HepG2 (cell line): ENCODE measurements around the gene CHST6. TPM values are rescaled to one million over a fixed set of nuclear protein-coding genes. Genes with fewer than 3 reads are reported as not detected.

Source experiments
- ATAC-seq: fragments of 200-7000 bp; cut with Tn5 transposase; 3 replicates; pipeline ENCODE4 v1.9.1; 2020; ENCODE audit warnings: mild to moderate bottlenecking, moderate library complexity
- BruUV-seq: library from RNA; stranded (reverse); fragments of 400-500 nt; replicated peaks from 2 replicates; lab custom pipeline; 2021; lab: Mats Ljungman, UMichigan
- CTCF ChIA-PET: fragments of 300-600 bp; formaldehyde crosslinking; extraction: SDS; loops from one replicate; lab custom pipeline; 2021; ENCODE audit warnings: low total read pairs, inconsistent platforms, low intra/inter-chr PET ratio; lab: Yijun Ruan, JAX
- POLR2A ChIA-PET: fragments of 350-600 bp; sonication (Branson Sonifier 250); formaldehyde crosslinking; loops from one replicate; lab custom pipeline; 2020; ENCODE audit warnings: antibody characterized with exemption, inconsistent platforms; lab: Yijun Ruan, JAX
- DNase-seq: peaks from one replicate; pipeline ENCODE4 v3.0.0-alpha.2; 2015; ENCODE audit warnings: low spot score
- FAIRE-seq: peaks from 3 replicates; lab custom pipeline; 2011; peaks lifted over from hg19 to GRCh38; lab: Jason Lieb, UNC
- H2AFZ ChIP-seq: one replicate; pipeline ENCODE4 v1.6.1; 2011; ENCODE audit warnings: low read length, inconsistent platforms
- H3K27ac ChIP-seq: fragments of 300-600 bp; 3 replicates; pipeline ENCODE4 v1.8.0; 2011; ENCODE audit warnings: mixed run types, mild to moderate bottlenecking, mixed read lengths, low read length, inconsistent platforms; ENCODE audit not compliant: insufficient read depth; ENCODE audit errors: extremely low read length
- H3K27me3 ChIP-seq, 2 experiments: fragments of 200-600 bp in 1 of 2; 2 replicates in 1 of 2; 3 replicates in 1 of 2; pipeline versions ENCODE4 v1.6.0 to v1.8.0; 2011; ENCODE audit warnings: low read length in 2 of 2, mild to moderate bottlenecking in 2 of 2, moderate library complexity in 2 of 2, inconsistent platforms in 1 of 2; ENCODE audit not compliant: insufficient read depth in 2 of 2, control insufficient read depth in 1 of 2
- H3K36me3 ChIP-seq, 2 experiments: fragments of 200-600 bp in 1 of 2; replicated peaks in 1 of 2; 2 replicates in 1 of 2; 3 replicates in 1 of 2; pipeline versions ENCODE4 v1.5.1 to v1.8.0; 2011; ENCODE audit warnings: low read length in 2 of 2, inconsistent platforms in 1 of 2; ENCODE audit not compliant: insufficient read depth in 2 of 2, control insufficient read depth in 1 of 2
- H3K4me1 ChIP-seq: 2 replicates; pipeline ENCODE4 v1.5.1; 2012; ENCODE audit warnings: low read length, inconsistent platforms; ENCODE audit not compliant: insufficient read depth
- H3K4me2 ChIP-seq: 2 replicates; pipeline ENCODE4 v1.6.0; 2011; ENCODE audit warnings: low read depth, low read length, inconsistent platforms
- H3K4me3 ChIP-seq, 3 experiments: fragments of 200-600 bp in 1 of 3; sonication (generic), shearing (Covaris generic) in 1 of 3; replicated peaks in 1 of 3; 2 replicates each; pipeline ENCODE4 v1.5.1; 2011 to 2016; ENCODE audit warnings: low read length in 3 of 3, inconsistent platforms in 2 of 3, low read depth in 2 of 3, mild to moderate bottlenecking in 2 of 3, control low read depth in 1 of 3, mixed read lengths in 1 of 3; ENCODE audit not compliant: insufficient read depth in 1 of 3
- H3K79me2 ChIP-seq: one replicate; pipeline ENCODE4 v1.6.1; 2011; ENCODE audit warnings: low read length, inconsistent platforms; ENCODE audit not compliant: insufficient read depth
- H3K9ac ChIP-seq: 2 replicates; pipeline ENCODE4 v1.6.0; 2011; ENCODE audit warnings: mild to moderate bottlenecking, low read depth, low read length, inconsistent platforms; ENCODE audit not compliant: insufficient read depth
- H3K9me3 ChIP-seq: 2 replicates; pipeline ENCODE4 v1.5.1; 2012; ENCODE audit warnings: mild to moderate bottlenecking, low read length
- H4K20me1 ChIP-seq: 2 replicates; pipeline ENCODE4 v1.6.0; 2011; ENCODE audit warnings: inconsistent platforms, mild to moderate bottlenecking, low read length, moderate library complexity; ENCODE audit not compliant: insufficient read depth
- RBAK ChIP-seq: sonication (generic); formaldehyde crosslinking; IDR thresholded peaks from 2 replicates; pipeline ENCODE4 v1.5.1; 2020; ENCODE audit warnings: mild to moderate bottlenecking, missing genetic modification reagents
- WGBS: methylation state at CpG from one replicate; pipeline ENCODE4 v1.1.6; 2017; ENCODE audit warnings: low lambda C conversion rate; 5-methylcytosine and 5-hydroxymethylcytosine counted together
- in situ Hi-C: cut with HindIII; loops from 2 replicates; pipeline ENCODE4 v1.10.0; 2017; ENCODE audit warnings: low pct_unique_long_range_greater_than_20kb; ENCODE audit not compliant: extremely low pct_ligation_motif_present
- intact Hi-C: fragments of 100-400 bp; cut with micrococcal nuclease; formaldehyde crosslinking; loops from one replicate; pipeline ENCODE4 v1.10.0; 2022; ENCODE audit not compliant: unreplicated experiment
- polyA plus RNA-seq, 8 experiments: library from polyadenylated mRNA; depleted of rRNA in 3 of 8; stranded (reverse) in 7 of 8; unstranded in 1 of 8; fragments of >200 nt; fragmentation: Illumina TruSeq in 4 of 8; extraction: Trizol in 4 of 8; gene quantifications; 2 replicates each; pipeline versions ENCODE4 v1.2.1 to v1.2.3, GENCODE V29; 2011 to 2016; ENCODE audit warnings: low read depth in 4 of 8, missing spikeins in 1 of 8, mixed read lengths in 1 of 8; ENCODE audit not compliant: insufficient read depth in 1 of 8
- total RNA-seq, 5 experiments: library from RNA; depleted of rRNA; stranded (reverse); fragments of >200 nt; fragmentation: Illumina TruSeq; extraction: Trizol; gene quantifications; 2 replicates each; pipeline ENCODE4 v1.2.3, GENCODE V29; 2016; ENCODE audit warnings: low read depth in 1 of 5
- TF ChIP-seq, protein P1 (sequence below): sonication (generic); formaldehyde crosslinking; IDR thresholded peaks from 2 replicates; pipeline ENCODE4 v1.5.0; 2020; ENCODE audit warnings: missing genetic modification reagents
- TF ChIP-seq, protein P2 (sequence below), 2 experiments: fragments of 450-650 bp in 1 of 2; sonication (generic) in 1 of 2; formaldehyde crosslinking; IDR thresholded peaks; 2 replicates each; pipeline versions ENCODE4 v1.5.0 to v1.8.0; 2020 to 2022; ENCODE audit warnings: mild to moderate bottlenecking in 1 of 2, missing genetic modification reagents in 1 of 2

The CHST6 gene
- total and polyA plus RNA-seq, 2 of the 13 experiments (the other 11 are each of a cell fraction or from before 2014, with no cell fraction given) = 0.18 to 0.91 TPM

DNA sequence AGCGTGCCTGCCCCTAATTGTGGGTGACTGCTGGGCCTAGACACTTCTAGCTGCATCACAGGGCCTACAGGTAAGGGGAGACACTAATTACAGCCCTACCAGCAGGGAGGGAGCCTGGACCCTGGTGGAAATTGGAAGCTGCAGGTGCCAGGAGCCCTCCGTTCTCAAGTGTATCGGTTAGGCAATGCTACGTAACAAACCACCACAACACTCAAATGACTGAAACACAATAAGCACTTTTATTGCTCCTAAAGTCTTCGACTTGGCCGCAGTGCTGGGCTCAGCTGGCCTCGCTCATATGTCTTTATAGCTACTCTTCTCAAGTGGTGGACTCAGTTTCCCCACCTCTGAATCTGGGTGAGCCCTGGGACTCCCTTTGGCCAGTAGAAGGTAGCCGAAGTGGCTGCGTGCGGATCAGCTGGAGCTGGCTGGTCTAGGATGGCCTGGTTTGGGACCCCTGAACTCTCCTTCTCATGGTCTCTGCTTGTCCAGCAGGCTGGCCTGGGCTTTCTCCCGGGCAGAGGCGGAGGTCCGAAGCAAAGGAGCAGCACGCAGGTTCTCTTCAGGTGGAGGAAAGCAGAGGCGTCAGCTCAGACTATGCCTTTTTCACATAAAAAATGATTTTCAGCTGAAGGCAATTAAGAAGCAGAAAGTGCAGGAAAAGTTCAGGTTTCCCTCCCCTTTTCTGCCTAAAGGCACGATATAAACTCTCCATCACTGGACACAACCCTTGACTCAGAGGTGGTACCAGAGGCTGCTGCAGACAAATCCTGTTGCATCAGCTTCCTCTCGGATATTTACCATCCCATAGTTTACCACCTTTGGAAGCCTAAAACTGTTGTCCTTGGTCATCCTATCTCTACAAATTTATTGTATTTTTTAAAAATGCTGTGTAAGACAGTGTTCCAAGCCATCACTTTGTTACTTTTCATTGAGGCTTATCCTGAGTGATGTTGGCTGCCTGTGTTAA, 22.0 kb downstream of the CHST6 start:
- no peak for DNase-seq
- in situ Hi-C loops (loop anchor here (5.0 kb wide), 2 partner anchors 44 to 289 kb away; no protein-coding TSS in a partner anchor), intact Hi-C loops (no loop called here)

More for the DNA sequence above, 22.0 kb downstream of the CHST6 start:
- Histone ChIP-seq H4K20me1 (no peaks in the 10 kb centered on the region), H3K79me2 (no peaks in the 10 kb centered on the region), H2AFZ (no peak overlapping the region), H3K4me2 (no peak overlapping the region), H3K9me3 (no peaks in the 10 kb centered on the region), H3K4me3 (no peak overlapping the region), H3K9ac (no peak overlapping the region), H3K27me3 (peaks cover 0 to 3% of the 10 kb centered on the region in 2 experiments; a peak in 2 of 5 replicates), H3K36me3 (no peaks in the 10 kb centered on the region), H3K27ac (no peak overlapping the region), H3K4me1 (no peaks in the 10 kb centered on the region)
- TF ChIP-seq, protein P1, sequence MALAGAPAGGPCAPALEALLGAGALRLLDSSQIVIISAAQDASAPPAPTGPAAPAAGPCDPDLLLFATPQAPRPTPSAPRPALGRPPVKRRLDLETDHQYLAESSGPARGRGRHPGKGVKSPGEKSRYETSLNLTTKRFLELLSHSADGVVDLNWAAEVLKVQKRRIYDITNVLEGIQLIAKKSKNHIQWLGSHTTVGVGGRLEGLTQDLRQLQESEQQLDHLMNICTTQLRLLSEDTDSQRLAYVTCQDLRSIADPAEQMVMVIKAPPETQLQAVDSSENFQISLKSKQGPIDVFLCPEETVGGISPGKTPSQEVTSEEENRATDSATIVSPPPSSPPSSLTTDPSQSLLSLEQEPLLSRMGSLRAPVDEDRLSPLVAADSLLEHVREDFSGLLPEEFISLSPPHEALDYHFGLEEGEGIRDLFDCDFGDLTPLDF = no peak
- peak; percentile 86 for TF ChIP-seq RBAK (CRISPR knock-in tag)
- TF ChIP-seq, protein P2, sequence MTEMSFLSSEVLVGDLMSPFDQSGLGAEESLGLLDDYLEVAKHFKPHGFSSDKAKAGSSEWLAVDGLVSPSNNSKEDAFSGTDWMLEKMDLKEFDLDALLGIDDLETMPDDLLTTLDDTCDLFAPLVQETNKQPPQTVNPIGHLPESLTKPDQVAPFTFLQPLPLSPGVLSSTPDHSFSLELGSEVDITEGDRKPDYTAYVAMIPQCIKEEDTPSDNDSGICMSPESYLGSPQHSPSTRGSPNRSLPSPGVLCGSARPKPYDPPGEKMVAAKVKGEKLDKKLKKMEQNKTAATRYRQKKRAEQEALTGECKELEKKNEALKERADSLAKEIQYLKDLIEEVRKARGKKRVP (CRISPR knock-in tag; IDR thresholded peaks at IDR 0.05) = peak in 1 of 2 experiments; percentile 73; a peak in 2 of 4 replicates
- no TSS peak for BruUV-seq
- ATAC-seq = no peak
- CTCF ChIA-PET = interaction anchor here (0.9 to 2.3 kb wide), 3 partner anchors 148 to 291 kb away, joined by 3 to 13 read pairs (median 5); no protein-coding TSS in a partner anchor
- 77% methylated on average over 17 of the region's 17 CpGs for WGBS
- no peak for FAIRE-seq
- POLR2A ChIA-PET = no interaction called here
